GM06990 (cell line): Measurements from ENCODE around the gene ARPC1B.

Experiments
- DNase-seq: peaks from one replicate; pipeline ENCODE4 v3.0.0-alpha.2; 2011; ENCODE audit not compliant: insufficient read length; ENCODE audit errors: extremely low read depth
- H3K27me3 ChIP-seq: replicated peaks from 2 replicates; pipeline ENCODE4 v1.6.0; 2011; ENCODE audit warnings: low read length; ENCODE audit not compliant: control insufficient read depth, insufficient read depth
- H3K36me3 ChIP-seq: 2 replicates; pipeline ENCODE4 v1.5.1; 2011; ENCODE audit warnings: low read length; ENCODE audit not compliant: control insufficient read depth, insufficient read depth
- H3K4me3 ChIP-seq: replicated peaks from 2 replicates; pipeline ENCODE4 v1.5.1; 2011; ENCODE audit warnings: low read depth, mild to moderate bottlenecking, control low read depth, low read length
- TF ChIP-seq, protein P1 (sequence below): IDR thresholded peaks from 2 replicates; pipeline ENCODE4 v1.5.1; 2011; ENCODE audit warnings: low read length, control low read depth, mild to moderate bottlenecking, inconsistent platforms; ENCODE audit not compliant: insufficient read depth, poor library complexity, severe bottlenecking

The ARPC1B gene

DNA sequence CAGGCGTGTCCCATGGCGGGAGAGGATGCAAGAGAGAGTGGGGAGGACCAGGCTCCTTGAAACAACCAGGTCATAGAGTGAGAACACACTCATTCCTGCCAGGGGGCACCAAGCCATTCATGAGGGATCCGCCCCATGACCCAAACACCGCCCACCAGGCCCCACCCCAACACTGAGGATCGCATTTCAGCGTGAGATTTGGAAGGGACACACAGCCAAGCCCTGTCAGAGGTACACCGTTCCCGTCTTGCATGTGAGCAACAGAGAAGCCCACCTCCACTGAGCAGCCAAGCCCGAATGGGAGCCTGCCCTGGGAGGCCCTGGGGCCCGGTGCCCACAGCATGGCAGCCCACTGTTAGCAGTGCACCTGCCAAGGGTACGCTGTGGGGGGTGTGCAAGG lies 7.9 kb upstream of the ARPC1B start:
- Histone ChIP-seq H3K27me3 (no peaks in the 10 kb centered on the region), H3K4me3 (no peak overlapping the region), H3K36me3 (peaks cover 20% of the 10 kb centered on the region)
- TF ChIP-seq, protein P1, sequence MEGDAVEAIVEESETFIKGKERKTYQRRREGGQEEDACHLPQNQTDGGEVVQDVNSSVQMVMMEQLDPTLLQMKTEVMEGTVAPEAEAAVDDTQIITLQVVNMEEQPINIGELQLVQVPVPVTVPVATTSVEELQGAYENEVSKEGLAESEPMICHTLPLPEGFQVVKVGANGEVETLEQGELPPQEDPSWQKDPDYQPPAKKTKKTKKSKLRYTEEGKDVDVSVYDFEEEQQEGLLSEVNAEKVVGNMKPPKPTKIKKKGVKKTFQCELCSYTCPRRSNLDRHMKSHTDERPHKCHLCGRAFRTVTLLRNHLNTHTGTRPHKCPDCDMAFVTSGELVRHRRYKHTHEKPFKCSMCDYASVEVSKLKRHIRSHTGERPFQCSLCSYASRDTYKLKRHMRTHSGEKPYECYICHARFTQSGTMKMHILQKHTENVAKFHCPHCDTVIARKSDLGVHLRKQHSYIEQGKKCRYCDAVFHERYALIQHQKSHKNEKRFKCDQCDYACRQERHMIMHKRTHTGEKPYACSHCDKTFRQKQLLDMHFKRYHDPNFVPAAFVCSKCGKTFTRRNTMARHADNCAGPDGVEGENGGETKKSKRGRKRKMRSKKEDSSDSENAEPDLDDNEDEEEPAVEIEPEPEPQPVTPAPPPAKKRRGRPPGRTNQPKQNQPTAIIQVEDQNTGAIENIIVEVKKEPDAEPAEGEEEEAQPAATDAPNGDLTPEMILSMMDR, result no peak
- no peak for DNase-seq

DNA sequence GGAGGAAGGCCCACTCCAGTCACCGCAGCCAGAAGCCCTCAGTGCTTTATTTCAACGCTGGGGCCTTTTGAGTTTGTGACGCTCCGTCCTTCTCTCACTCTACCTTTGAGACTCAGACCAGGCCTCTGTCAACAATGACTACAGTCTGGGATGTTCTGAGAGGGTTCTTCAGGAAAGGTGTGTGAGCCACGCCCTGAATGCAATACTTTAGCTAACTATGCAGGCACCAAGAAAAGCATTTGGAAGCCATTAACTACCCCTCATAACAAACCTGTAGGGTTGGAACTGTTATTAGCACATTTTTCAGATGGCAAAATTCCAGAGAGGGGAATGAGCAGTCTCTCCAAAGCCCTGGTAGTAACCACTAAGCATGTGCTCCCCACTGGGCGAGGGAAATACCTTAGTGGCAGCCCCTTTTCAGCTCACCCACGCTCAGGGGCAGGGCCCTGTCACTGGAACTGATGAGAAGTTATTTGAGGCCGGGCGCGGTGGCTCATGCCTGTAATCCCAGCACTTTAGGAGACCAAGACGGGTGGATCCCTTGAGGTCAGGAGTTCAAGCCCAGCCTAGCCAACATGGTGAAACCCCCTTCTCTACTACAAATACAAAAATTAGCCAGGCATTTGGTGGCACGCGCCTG lies 5.7 kb upstream of the ARPC1B start:
- TF ChIP-seq, protein P1, result no peak
- H3K36me3 ChIP-seq, result peaks cover 15% of the 10 kb centered on the region
- no peaks in the 10 kb centered on the region for H3K27me3 ChIP-seq
- DNase-seq, result no peak
- no peak overlapping the region for H3K4me3 ChIP-seq

DNA sequence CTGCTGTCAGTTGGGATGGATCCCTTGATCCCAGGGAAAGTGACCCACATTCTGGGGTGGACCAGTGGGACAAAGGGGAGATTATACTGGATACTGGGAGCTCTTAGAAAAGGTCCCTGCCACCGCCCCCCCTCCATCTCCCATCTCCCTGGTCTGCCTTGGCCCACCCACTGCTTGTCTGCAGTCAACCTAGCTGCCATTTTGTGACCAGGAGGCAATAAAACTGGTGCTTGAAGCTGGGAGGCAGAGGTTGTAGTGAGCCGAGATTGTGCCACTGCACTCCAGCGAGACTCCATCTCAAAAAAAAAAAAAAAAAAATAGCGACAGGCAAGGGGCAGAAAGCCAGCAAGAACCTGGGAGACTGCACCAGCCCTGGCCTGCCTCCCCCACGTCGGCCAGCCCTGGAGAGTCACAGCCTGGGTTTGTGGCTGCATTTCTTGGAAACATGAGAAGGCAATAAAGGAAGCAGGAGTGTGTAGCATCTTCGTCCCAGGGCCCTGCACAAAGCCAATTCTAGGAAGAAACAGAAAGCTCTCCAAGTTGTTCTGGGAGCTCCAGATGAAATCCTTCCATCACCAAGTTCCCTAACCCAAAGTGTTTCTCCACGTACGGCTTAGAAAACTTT lies 4.7 kb upstream of the ARPC1B start:
- no peak for DNase-seq
- Histone ChIP-seq H3K36me3 (peaks cover 14% of the 10 kb centered on the region), H3K27me3 (no peaks in the 10 kb centered on the region), H3K4me3 (no peak overlapping the region)
- TF ChIP-seq, protein P1, result no peak

DNA sequence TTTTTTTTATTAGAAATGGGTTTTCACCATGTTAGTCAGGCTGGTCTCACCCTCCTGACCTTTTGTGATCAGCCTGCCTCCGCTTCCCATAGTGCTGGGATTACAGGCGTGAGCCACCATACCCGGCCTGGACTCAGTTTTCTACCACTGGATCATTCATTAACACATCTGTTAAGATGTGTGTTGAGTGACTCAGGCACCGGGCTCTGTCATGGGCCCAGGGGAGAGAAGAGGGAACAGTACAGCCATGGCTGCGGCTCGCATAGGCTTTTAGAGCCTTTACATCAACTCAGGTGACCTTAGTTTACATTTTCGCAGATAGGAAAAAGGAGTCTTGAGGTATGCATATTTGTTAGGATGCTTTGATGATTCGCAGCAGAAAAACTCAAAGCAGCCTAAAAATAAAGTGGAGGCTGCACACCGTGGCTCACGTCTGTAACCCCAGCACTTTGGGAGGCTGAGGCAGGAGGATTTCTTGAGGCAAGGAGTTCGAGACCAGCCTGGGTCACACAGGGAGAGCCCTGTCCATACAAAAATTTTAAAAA lies 3.1 kb upstream of the ARPC1B start:
- TF ChIP-seq, protein P1, result no peak
- Histone ChIP-seq H3K36me3 (peaks cover 9% of the 10 kb centered on the region), H3K27me3 (no peaks in the 10 kb centered on the region), H3K4me3 (no peak overlapping the region)
- no peak for DNase-seq

DNA sequence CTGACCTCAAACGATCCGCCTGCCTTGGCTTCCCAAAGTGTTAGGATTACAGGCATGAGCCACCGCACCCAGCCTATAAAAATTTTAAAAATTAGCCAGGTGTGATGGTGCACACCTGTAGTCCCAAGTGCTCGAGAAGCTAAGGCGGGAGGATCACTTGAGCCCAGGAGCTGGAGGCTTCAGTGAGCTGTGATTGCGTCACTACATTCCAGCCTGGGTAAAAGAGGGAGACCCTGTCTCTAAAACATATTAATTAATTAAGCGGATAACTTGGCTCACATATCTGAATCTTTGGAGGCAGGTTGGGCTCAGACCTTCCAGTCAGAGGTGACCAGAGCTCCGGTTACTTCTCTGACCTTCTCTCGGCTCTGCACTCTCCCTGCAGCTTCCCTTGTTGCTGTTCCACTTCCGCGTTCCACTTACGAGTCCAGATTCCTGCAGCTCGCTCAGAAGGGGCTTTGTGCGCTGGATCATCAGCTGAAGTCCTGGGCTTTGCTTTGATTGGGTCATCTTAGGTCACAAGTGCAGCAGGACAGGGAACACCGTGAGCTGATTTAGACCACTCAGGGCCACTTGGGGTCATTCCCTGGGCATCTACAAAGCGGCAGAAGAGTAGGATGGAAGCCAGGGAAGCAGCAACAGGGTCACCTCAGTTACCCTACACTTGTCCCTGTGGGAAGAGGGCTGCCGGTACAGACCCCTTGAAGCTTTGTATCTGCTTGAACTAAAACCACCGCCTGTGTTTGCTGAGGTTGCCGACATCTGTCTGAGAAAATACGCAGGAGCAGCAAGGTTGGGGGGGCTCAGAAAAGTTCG lies 2.0 kb upstream of the ARPC1B start:
- H3K27me3 ChIP-seq, result no peaks in the 10 kb centered on the region
- DNase-seq, result no peak
- no peak overlapping the region for H3K4me3 ChIP-seq
- peaks cover 7% of the 10 kb centered on the region for H3K36me3 ChIP-seq
- TF ChIP-seq, protein P1, result no peak
